RWPE2 (cell line): ENCODE results near the gene PRSS38.

Experiments
- ATAC-seq: fragments of 200-7000 bp; cut with Tn5 transposase; 3 replicates; pipeline ENCODE4 v1.9.1; 2021; ENCODE audit warnings: low read depth
- DNase-seq: peaks from one replicate; pipeline ENCODE4 v3.0.0-alpha.2; 2020; ENCODE audit warnings: low spot score
- H3K27ac ChIP-seq: fragments of 450-650 bp; 2 replicates; pipeline ENCODE4 v1.5.1; 2017; ENCODE audit warnings: mild to moderate bottlenecking; ENCODE audit not compliant: poor library complexity, severe bottlenecking
- H3K27me3 ChIP-seq: fragments of 250-450 bp; sonication (Bioruptor Pico); 2 replicates; pipeline ENCODE4 v1.5.1; 2021; ENCODE audit warnings: mild to moderate bottlenecking, moderate library complexity; ENCODE audit not compliant: insufficient read depth, poor library complexity, severe bottlenecking
- H3K36me3 ChIP-seq: fragments of 250-450 bp; sonication (Bioruptor Pico); 2 replicates; pipeline ENCODE4 v1.5.1; 2020; ENCODE audit warnings: low read depth, mild to moderate bottlenecking, moderate library complexity
- H3K4me1 ChIP-seq: fragments of 250-450 bp; sonication (Bioruptor Pico); 2 replicates; pipeline ENCODE4 v1.5.1; 2021; ENCODE audit warnings: mild to moderate bottlenecking, moderate library complexity; ENCODE audit not compliant: insufficient read depth, poor library complexity, severe bottlenecking
- H3K4me3 ChIP-seq: fragments of 250-450 bp; sonication (Bioruptor Pico); 2 replicates; pipeline ENCODE4 v1.5.1; 2021; ENCODE audit warnings: mild to moderate bottlenecking, moderate library complexity; ENCODE audit not compliant: severe bottlenecking
- H3K9me3 ChIP-seq: fragments of 250-450 bp; sonication (Bioruptor Pico); 2 replicates; pipeline ENCODE4 v1.5.1; 2021; ENCODE audit warnings: mild to moderate bottlenecking, moderate library complexity; ENCODE audit not compliant: severe bottlenecking
- CTCF ChIP-seq: fragments of 450-650 bp; IDR thresholded peaks from one replicate; pipeline ENCODE4 v1.5.1; 2017; ENCODE audit warnings: mild to moderate bottlenecking, moderate library complexity; ENCODE audit not compliant: poor library complexity, severe bottlenecking

PRSS38 gene

GRCh38 chr1:227790034-227790400 lies 25.5 kb upstream of the PRSS38 start:
- Histone ChIP-seq H3K27me3 (no peaks in the 10 kb centered on the region), H3K4me3 (no peak overlapping the region), H3K27ac (no peak overlapping the region), H3K9me3 (no peaks in the 10 kb centered on the region), H3K36me3 (no peaks in the 10 kb centered on the region), H3K4me1 (no peaks in the 10 kb centered on the region)
- DNase-seq (no peak), ATAC-seq (no peak)
- TF ChIP-seq CTCF: no peak

- no peak for DNase-seq
- Histone ChIP-seq H3K9me3 (no peaks in the 10 kb centered on the region), H3K4me1 (no peaks in the 10 kb centered on the region), H3K4me3 (no peak overlapping the region), H3K27ac (no peak overlapping the region), H3K27me3 (no peaks in the 10 kb centered on the region), H3K36me3 (no peaks in the 10 kb centered on the region)
- ATAC-seq: no peak
- TF ChIP-seq CTCF: no peak
Observed at GRCh38 chr1:227790868-227791267, 24.6 kb upstream of the PRSS38 start.

GRCh38 chr1:227791425-227792143 lies 23.9 kb upstream of the PRSS38 start:
- Histone ChIP-seq H3K27me3 (no peaks in the 10 kb centered on the region), H3K27ac (no peak overlapping the region), H3K36me3 (no peaks in the 10 kb centered on the region), H3K4me3 (no peak overlapping the region), H3K4me1 (no peaks in the 10 kb centered on the region), H3K9me3 (no peaks in the 10 kb centered on the region)
- TF ChIP-seq CTCF: no peak
- DNase-seq (no peak), ATAC-seq (no peak)

- Histone ChIP-seq H3K9me3 (no peaks in the 10 kb centered on the region), H3K36me3 (no peaks in the 10 kb centered on the region), H3K27me3 (no peaks in the 10 kb centered on the region), H3K27ac (no peak overlapping the region), H3K4me3 (no peak overlapping the region), H3K4me1 (no peaks in the 10 kb centered on the region)
- TF ChIP-seq CTCF: no peak
- no peak for DNase-seq
- ATAC-seq: no peak
Observed at GRCh38 chr1:227792216-227793078, 23.0 kb upstream of the PRSS38 start.
